GM18858 (cell line): Measurements from ENCODE around the gene SUPV3L1.

Experiments used
- ATAC-seq: cut with Tn5 transposase; IDR thresholded peaks from one replicate; pipeline ENCODE4 v1.9.1; 2021; ENCODE audit not compliant: unreplicated experiment

SUPV3L1 gene

DNA sequence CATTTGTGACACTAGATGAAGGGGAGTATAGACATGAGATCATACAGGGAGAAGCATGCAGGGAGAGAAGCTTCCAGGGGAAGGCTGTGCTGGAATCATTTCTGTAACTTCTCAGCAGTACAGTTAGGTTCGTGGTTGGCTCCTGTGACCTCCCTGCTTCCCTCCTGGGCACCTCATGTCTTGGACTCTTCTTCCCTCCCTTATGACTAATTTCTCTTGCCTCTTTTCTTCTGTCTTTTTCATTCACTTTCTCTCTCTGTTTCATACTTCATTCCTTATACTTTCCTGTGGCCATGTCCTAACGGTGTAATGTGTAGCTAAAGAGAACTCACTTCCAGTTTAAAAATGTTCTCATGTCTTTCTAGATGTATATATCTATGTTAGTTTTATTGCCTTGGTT is 21.0 kb downstream of the SUPV3L1 start:
- no peak for ATAC-seq

DNA sequence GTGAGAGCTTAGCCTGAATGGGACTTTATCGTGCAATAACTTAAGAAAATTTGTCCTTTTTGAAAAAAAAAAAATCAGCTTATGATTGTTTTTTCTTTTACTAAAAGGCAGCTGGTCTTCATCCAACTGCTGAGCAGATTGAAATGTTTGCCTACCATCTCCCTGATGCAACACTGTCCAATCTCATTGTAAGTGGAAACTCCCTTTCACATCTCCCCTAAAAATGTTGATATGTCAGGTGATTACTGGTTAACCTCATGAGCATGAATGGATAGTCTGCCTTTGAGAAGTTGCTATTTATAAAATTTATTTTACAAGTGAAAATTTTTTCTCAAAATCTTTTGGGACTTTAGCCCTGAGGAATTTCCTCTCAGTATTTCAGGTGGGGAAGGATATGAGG is 22.3 kb downstream of the SUPV3L1 start:
- no peak for ATAC-seq

DNA sequence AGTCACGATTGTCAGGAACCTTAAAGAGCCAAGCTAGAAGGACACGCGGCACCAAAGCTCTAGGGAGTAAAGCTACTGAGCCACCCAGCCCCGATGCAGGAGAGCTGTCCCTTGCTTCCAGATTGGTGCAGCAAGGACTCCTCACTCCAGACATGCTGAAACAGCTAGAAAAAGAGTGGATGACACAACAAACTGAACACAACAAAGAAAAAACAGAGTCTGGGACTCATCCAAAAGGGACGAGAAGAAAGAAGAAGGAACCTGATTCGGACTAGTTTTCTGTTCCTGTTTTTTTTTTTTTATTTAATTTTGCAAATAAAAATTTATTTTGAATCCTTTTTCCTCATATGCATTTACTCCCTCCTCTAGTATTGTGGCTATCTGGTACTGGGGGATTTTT is 28.7 kb downstream of the SUPV3L1 start:
- ATAC-seq = no peak

DNA sequence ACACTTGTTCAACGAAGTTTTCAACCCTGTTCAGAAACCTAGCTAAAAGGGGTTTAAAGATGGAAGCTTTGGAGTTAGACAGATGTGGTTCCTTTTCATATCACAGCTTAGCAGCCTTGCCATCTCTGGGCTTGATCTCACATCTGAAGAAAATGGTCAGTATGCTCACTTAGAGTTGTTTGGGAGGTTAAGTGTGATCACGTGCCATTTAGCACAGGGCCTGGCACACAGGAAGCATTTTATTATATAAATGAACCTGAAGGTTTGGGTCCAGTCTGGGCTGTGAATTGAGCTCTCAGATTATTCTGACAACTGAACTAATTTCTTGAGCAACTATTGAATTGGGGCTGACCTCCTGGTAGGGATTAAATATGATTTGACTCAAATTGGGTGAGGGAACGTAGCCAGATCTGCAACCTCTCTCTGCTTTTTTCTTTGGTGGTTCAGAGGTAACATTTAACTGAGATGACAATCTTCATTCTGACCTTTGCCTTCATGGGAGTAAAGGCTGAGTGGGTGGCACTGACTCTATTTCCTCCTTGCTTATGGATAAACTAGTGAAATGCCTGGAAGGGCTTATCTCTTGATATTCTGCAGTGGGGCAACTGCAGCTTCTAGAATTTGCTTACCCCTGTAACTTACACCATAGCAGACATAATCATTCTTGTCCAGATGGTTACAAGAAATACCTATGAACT is 29.9 kb downstream of the SUPV3L1 start:
- no peak for ATAC-seq

DNA sequence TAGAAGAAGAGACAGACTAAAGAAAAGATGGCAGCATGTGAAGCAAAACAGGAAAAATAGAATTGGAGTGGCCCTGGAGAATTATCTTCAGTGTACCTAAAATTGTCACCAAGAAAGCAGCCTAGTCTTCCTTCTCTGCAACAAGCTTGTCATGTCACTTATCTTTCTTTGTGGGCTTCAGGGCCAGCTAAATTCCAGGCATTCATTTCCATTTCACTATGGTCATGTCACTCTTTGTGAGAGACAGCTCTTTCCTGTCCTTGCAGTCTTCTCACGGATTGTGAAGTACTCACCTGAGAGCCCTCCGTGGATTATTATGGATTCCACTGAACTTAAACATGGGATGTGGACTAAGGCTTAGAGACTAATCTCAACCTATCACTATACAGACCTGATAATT is 31.1 kb downstream of the SUPV3L1 start:
- ATAC-seq = no peak

DNA sequence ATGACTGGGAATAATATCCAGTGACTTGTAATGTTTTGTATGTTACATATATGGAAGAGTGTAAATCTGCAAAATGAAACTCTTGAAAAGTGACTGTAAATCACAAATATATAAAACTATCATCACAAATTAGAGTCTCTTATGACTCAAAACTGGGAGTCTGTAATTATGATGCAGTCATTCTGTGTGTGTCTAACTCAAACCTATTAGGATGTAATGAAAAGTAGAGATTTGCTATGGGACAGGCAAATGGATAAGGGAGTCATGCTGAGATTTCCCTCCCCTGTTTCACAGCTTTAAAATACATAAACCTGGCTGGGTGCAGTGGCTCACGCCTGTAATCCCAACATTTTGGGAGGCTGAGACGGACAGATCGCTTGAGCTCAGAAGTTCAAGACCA is 31.5 kb downstream of the SUPV3L1 start:
- ATAC-seq = no peak

DNA sequence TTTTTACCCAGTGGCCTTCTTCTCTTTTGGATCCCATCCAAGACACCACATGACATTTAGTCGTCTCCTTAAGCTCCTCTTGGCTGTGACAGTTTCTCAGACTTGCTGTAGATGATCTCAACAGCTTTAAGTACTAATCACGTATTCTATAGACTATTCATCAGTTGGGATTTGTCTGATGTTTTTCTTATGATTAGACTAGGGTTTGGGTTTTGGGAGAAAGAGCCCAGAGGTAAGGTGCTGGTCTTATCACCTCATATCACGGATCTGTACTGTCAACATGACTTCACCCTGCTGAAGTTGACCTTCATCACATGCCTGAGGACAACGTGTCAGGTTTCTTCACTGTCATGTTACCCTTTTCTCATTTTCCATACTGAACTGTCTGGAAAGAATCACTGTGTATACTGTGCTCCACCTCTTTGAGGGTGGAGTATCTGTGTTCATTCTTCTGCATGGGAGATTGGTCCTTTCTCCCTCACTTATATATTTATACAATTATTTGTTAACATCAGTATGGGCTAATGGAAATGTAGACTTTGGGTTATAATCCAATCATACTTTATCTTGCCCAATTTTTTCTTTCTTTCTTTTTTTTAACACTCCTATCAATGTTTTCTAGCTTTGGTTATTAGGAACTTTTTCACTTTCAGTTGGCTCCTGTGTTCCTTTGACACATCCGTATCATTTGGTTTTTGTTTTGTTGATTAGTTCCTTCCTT is 33.7 kb downstream of the SUPV3L1 start:
- ATAC-seq = no peak

DNA sequence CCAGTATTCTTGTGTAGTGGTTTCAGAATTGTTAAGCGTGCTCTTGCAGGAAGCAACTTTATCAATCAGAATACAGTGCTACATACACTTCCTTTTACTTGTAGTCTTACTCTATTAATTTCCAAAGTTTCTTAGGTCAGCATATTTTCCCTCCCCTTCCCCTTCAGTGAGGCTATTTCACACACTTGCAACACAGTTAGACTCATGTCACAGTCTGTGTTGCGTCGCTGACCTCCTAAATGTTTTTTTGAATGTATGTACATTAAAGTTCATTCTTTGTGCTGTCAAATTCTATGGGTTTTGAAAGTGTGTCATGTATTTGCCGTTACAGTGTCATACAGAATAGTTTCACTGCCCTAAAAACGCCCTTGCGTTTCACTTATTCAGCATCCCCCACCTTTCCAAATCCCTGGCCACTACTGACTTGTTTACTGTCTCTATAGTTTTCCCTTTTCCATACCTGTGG is 34.7 kb downstream of the SUPV3L1 start:
- no peak for ATAC-seq

DNA sequence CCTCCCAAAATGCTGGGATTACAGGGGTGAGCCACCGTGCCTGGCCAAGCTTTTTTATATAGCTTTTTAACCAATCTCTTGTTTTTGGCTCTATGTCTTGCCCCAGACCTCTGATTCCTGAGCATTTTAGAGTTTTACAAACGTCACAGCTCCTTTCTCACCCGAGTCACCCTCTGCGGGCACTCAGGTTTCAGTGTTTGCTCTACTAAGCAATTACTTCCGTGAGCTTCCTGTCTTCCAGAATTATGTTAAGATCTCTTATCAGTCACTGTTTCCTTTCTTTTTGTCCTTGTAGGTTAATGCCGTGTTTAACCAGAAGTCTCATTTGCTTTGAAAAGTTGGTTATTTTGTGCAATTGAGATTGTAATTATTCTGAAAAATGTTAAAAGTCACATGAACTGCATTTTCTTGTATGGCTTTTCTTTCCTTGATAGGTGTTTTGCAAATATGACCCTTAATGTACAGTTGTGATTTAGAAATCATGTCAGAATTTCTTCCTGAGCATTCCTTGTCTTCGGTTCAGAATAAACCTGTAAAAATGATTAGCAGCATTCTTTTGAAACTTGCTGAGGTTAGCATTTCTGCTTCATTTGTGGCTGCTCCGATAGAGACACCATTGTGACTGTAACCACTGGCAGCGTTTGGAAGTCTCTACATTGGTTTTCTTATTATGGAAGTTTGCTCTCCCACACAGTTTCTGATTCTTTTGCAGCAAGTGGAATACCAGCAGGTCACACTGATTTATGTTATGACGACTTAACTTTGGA is 35.6 kb downstream of the SUPV3L1 start:
- no peak for ATAC-seq

DNA sequence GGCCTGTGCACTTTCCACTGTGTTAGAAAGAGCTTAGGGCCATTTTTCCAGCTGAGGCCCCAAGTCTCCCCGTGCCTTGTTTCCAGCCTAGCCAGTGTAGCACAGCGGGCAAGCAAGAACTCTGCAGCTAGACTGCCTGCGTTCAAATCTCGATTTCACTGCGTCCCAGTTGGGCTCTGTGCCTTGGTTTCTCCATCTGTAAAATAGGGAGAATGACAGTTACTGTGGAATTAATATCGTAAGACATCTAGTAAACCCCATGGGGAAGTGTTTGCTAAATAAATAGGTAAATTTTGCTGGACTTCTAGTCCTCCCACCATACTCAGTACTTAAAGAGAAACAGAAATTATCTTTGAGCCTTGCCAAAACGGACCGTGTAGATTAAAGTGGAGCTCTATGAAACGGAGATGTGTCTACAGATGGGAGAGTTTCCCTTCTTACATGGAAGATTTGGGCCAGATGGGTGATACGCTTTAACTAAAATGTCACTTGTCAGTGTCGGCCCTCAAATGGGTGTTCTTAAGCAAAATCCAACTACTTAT is 36.6 kb downstream of the SUPV3L1 start:
- no peak for ATAC-seq

DNA sequence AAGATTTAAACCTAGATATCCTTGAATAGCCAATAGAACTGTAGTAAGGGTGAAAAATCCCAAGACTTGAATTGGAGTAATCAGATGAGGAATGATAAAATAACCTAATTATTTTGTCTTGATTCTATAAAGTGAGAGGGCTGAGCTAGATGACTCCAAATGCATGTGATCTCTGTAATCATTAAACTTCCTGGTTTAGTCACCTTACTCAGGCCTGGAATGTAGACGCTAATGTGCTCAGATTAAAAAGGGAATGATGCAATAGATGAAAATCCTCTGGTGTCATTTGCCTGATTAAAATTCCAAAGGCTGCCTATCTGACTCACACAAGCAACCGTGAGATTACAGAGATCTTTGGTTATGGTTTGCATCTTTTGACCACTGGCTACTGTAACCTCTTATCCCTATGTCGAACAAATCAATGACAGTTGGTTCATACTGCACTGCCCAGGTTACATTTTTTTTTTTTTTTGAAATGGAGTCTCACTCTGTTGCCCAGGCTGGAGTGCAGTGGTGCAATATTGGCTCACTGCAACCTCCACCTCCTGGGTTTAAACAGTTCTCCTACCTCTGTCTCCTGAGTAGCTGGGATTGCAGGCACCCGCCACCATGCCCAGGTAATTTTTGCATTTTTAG is 37.2 kb downstream of the SUPV3L1 start:
- ATAC-seq = no peak

DNA sequence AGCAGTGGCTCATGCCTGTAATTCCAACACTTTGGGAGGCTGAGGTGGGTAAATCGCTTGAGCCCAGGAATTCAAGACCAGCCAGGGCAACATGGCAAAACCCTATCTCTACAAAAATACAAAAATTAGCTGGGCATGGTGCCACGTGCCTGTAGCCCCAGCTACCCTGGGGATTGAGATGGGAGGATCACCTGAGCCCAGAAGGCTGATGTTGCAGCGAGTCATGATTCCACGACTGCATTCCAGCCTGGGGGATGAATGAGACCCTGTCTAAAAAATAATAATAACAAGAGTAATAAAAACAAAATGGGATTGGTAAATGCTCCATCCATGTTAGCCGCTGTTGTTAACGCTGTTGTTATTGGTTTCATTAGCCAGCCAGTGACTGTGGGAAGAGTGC is 38.8 kb downstream of the SUPV3L1 start:
- ATAC-seq = no peak

DNA sequence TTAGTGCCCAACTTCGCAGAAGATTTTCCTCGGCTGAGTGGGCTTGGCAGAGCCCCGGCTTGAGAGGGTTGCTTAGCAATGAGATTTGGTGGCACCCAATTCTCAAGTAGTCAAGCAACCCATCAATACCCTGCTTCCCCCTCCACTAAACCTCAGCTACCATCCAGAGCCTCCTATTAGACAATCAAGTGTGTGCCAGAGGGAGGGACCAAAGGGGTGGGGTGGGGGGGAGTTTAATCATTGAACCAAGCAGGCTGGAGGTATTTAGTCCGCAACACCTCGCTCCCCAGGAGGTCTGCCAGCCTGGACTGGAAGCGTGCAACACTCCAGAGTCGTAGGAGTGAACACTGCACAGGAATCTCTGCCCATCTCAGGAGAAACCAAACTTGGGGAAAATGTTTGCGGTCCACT is 40.0 kb downstream of the SUPV3L1 start, which contains the start of gene HKDC1:
Gene HKDC1, plus strand, starts transcription at position 292 of the 411 bp plus-strand sequence. Its CDS starts 104 bp downstream, at position 396.
- no peak for ATAC-seq

DNA sequence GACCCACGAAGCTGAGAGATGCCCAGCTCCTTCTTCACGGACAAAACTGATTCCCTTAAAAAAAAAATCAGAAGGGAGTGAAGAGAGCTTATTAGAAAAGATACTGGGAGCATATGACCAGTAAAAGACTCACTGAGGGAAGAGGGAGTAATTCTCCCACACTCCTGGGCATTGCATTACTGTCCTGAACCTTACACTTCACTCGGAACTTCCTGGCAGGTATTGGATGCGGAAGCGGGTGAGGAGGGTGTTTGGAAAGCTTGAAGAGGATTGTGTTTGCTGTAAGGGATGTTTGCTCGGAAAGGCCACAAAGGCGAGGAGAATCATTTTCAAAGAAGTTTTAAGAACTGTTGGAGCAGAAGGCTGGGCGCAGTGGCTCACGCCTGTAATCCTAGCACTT is 40.5 kb downstream of the SUPV3L1 start:
- ATAC-seq = no peak

DNA sequence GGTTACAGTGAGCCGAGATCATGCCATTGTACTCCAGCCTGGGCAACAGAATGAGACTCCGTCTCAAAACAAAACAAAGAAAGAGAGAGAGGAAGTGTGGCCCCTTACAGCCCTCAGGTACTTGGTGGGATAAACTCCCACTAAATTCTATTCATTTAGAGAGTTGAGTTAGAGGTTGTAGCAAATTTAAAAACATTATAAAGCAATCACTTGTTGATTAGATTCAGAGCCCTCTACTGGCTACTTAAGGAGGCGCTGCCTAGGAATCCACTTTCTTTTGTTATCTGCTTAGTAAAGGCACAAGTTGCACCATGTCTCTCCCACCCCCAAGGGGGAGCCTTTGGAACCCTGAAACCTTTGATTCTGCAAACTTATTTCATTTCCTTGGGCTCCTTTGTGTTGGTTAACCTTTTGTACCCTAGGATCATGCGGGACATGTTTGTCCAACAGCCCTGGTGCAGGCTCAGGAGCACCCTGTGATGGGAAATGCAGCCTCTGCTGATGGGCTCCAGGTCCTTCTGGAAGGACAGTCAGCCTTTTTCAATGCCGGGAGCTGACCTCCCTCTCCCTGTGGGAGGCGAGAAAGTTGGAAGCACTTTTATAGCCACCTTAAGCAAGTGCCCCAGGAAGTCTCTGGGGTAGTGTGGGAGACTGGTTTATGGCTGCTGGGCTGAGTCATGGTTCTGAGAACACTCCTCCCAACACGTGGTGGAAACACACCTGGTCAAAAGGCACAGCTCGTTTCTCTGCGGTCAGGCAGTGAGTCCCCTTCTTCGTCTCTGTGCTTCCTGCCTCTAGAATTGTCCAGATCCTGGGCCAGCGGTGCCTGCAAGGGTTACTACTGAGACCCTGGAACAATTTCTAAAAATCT is 42.4 kb downstream of the SUPV3L1 start:
- peak; percentile 92 for ATAC-seq

DNA sequence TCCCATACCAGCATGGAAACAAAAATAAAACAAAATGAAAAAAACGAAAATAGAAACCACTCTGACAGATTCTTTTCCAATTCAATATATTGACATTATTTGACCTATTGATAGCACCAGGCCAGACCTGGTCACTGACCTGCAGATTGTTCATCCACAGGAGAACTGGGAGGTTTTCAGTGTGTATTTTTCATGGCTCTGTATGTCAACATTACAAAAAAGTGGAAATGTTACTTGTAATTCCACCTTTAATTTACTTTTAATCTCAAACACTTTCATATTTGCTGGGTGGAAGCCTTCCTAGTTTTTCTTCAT is 43.0 kb downstream of the SUPV3L1 start:
- no peak for ATAC-seq

DNA sequence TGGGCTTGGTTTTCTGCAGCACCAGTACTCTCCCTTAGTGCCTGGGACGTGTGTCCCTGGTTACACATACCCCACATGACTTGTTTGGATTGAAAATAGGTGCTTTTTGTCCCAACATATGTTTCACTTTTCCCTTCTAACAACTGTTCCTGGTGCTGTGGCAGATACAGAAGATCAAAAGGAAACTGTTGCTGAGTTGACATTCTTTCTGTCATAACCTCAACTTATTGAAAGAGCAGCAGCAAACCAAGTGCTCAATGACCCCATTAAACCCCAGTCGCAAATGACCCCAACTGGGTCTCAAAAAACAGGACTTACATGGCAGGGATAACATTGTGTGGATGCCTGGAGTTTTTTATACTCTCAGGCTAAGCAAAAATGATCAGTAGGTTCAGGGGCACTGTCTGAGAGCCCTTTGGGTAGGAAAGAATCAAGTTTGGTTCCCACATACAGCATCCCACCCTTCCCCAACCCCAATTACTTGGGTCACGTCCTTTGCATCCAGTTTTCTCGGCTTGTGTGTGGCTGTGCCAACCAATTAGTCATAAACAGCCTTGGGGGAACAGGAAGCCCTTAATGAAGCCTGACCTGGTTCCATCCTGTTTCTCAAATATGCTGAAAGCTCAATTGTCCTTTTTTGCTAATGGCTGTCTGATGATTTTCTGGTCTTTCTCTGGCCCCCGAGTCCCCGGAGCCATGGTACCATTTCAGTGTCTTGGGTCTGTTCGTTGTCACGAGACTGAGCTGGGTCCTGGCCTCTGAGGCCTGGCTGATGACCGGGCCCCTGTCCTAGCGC is 45.0 kb downstream of the SUPV3L1 start:
- no peak for ATAC-seq

DNA sequence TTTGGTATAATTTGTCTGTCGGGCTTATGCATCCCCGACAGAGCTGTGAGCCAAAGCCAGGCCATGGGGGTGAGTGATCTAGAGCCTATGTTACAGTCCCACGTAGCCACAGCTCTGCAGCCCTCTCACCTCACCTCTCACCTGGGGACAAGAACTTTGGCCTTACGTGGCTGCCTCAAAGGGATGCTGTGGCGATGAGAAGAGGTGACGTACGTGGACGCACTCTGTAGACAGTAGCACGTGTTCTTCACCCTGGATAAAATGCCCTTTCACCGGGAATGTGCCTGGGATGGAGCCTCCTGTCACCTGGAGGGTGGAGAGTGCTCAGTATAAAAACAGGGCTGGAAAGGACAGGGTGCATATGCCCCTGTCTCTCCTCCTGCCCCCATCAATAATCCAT is 45.6 kb downstream of the SUPV3L1 start:
- no peak for ATAC-seq

DNA sequence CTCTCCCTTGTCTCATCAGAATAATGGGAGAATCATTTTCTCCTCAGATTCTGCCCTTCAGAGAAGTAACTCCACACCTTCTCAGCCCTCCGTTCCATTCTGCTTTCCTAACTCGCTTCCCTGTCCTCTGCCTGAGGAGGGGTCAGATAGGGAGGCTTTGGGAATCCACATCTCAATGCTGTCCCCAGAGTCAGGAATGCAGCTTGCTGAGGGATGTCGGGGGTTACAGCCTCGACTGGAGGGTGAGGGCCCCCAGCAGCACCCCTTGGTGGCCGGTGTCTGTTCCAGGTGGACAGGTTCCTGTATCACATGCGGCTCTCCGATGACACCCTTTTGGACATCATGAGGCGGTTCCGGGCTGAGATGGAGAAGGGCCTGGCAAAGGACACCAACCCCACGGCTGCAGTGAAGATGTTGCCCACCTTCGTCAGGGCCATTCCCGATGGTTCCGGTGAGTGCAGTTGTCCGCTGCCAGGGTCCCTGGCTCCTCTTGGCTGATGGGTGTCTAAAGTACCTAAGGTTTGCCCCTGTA is 47.0 kb downstream of the SUPV3L1 start:
- no peak for ATAC-seq
